Activated naive CD4-positive, alpha-beta T cell (primary cell): ENCODE measurements around the gene GPALPP1.
"Not testable (repeated sequence)": the region's sequence is repeated elsewhere in the genome, so short reads cannot be mapped to it uniquely, and the experiment has no call there.

Source experiments
- DNase-seq, 4 experiments: peaks; one replicate each; lab custom pipeline; 2025; lab: John Stamatoyannopoulos, UW

The GPALPP1 gene

GRCh38 chr13:45007225-45007624 lies 17.9 kb downstream of the GPALPP1 start:
- no peak for DNase-seq

GRCh38 chr13:45007823-45008222 lies 18.5 kb downstream of the GPALPP1 start:
- no peak for DNase-seq

GRCh38 chr13:45011198-45011597 lies 21.9 kb downstream of the GPALPP1 start:
- DNase-seq, result no peak

- DNase-seq, result no peak
These were observed 26.0 kb downstream of the GPALPP1 start for GRCh38 chr13:45015300-45015699.

- DNase-seq, result no peak
These were observed 27.6 kb downstream of the GPALPP1 start for GRCh38 chr13:45016792-45017425.

GRCh38 chr13:45019981-45020380 lies 30.6 kb downstream of the GPALPP1 start:
- not testable (repeated sequence) for DNase-seq

GRCh38 chr13:45021250-45021649 lies 31.9 kb downstream of the GPALPP1 start:
- DNase-seq, result no peak

GRCh38 chr13:45024847-45025246 lies 35.5 kb downstream of the GPALPP1 start:
- DNase-seq, result no peak

- DNase-seq, result no peak
These were observed 45.0 kb downstream of the GPALPP1 start for GRCh38 chr13:45034342-45034741.

- DNase-seq, result no peak
These were observed 46.9 kb downstream of the GPALPP1 start for GRCh38 chr13:45036206-45036605.

- no peak for DNase-seq
These were observed 50.8 kb downstream of the GPALPP1 start for GRCh38 chr13:45040173-45040572.

GRCh38 chr13:45040622-45041021 lies 51.3 kb downstream of the GPALPP1 start:
- DNase-seq, result no peak

GRCh38 chr13:45042539-45042938 lies 53.2 kb downstream of the GPALPP1 start:
- no peak for DNase-seq

- DNase-seq, result no peak
These were observed 57.1 kb downstream of the GPALPP1 start for GRCh38 chr13:45046445-45046844.

- DNase-seq, result peak; percentile 29 to 64 (median 48)
These were observed 58.3 kb downstream of the GPALPP1 start for GRCh38 chr13:45047394-45048310.

GRCh38 chr13:45048890-45049407 lies 59.6 kb downstream of the GPALPP1 start:
- no peak for DNase-seq

- no peak for DNase-seq
These were observed 60.1 kb downstream of the GPALPP1 start for GRCh38 chr13:45049478-45049877.

GRCh38 chr13:45051315-45051714 lies 62.0 kb downstream of the GPALPP1 start:
- no peak for DNase-seq

GRCh38 chr13:45055198-45055901 lies 66.0 kb downstream of the GPALPP1 start:
- peak in 1 of 4 experiments; percentile 2 for DNase-seq

- no peak for DNase-seq
These were observed 66.7 kb downstream of the GPALPP1 start for GRCh38 chr13:45055902-45056648.

GRCh38 chr13:45060062-45060461 lies 70.7 kb downstream of the GPALPP1 start:
- DNase-seq, result no peak
